K562 (cell line): ENCODE measurements around the gene NAGS. TPM values are rescaled to one million over a fixed set of nuclear protein-coding genes. Genes with fewer than 3 reads are reported as not detected.

ENCODE experiments used
- ATAC-seq: fragments of 200-7000 bp; cut with Tn5 transposase; 3 replicates; pipeline ENCODE4 v1.9.1; 2020; ENCODE audit warnings: moderate library complexity
- BruUV-seq: library from RNA; stranded (reverse); fragments of 400-500 nt; replicated peaks from 2 replicates; lab custom pipeline; 2021; lab: Mats Ljungman, UMichigan
- CTCF ChIA-PET: fragments of 300-600 bp; formaldehyde crosslinking; extraction: SDS; loops from one replicate; lab custom pipeline; 2021; ENCODE audit warnings: low intra/inter-chr PET ratio; lab: Yijun Ruan, JAX
- POLR2A ChIA-PET: fragments of 300-600, 350-650 bp; sonication (Branson Sonifier 250); formaldehyde crosslinking; extraction: SDS; loops from one replicate; lab custom pipeline; 2021; ENCODE audit warnings: antibody characterized with exemption, inconsistent platforms; lab: Yijun Ruan, JAX
- DNase-seq, 4 experiments: peaks; one replicate each; pipeline versions ENCODE4 v3.0.0 to v3.0.0-alpha.2; 2011 to 2018; ENCODE audit warnings: low spot score in 3 of 4, mixed read lengths in 3 of 4; ENCODE audit errors: extremely low read depth in 1 of 4
- FAIRE-seq: peaks from 2 replicates; lab custom pipeline; 2011; peaks lifted over from hg19 to GRCh38; lab: Jason Lieb, UNC
- H2AFZ ChIP-seq: 2 replicates; pipeline ENCODE4 v1.6.0; 2011; ENCODE audit warnings: low read depth, low read length, control low read depth, inconsistent platforms
- H3K27ac ChIP-seq: fragments of 200-600 bp; 3 replicates; pipeline ENCODE4 v1.8.0; 2011; ENCODE audit warnings: low read depth, mild to moderate bottlenecking, control low read depth, inconsistent platforms, low read length, moderate library complexity, mixed read lengths; ENCODE audit errors: extremely low read depth
- H3K27me3 ChIP-seq, 2 experiments: fragments of 300-600 bp in 1 of 2; 2 replicates in 1 of 2; 3 replicates in 1 of 2; pipeline versions ENCODE4 v1.6.0 to v1.8.0; 2011; ENCODE audit warnings: inconsistent platforms in 2 of 2, low read length in 2 of 2, mild to moderate bottlenecking in 1 of 2, mixed read lengths in 1 of 2, moderate library complexity in 1 of 2; ENCODE audit not compliant: control insufficient read depth in 2 of 2, insufficient read depth in 2 of 2
- H3K36me3 ChIP-seq: fragments of 300-600 bp; 3 replicates; pipeline ENCODE4 v1.8.0; 2011; ENCODE audit warnings: mild to moderate bottlenecking, low read length, inconsistent platforms; ENCODE audit not compliant: control insufficient read depth, insufficient read depth
- H3K4me1 ChIP-seq, 2 experiments: fragments of 200-600 bp in 1 of 2; replicated peaks in 1 of 2; 2 replicates in 1 of 2; 3 replicates in 1 of 2; pipeline versions ENCODE4 v1.5.1 to v1.8.0; 2011; ENCODE audit warnings: inconsistent platforms in 2 of 2, low read length in 2 of 2, mild to moderate bottlenecking in 1 of 2, mixed read lengths in 1 of 2, moderate library complexity in 1 of 2; ENCODE audit not compliant: control insufficient read depth in 2 of 2, insufficient read depth in 2 of 2
- H3K4me2 ChIP-seq: 2 replicates; pipeline ENCODE4 v1.6.1; 2011; ENCODE audit warnings: low read length, control low read depth, inconsistent platforms, mixed read lengths; ENCODE audit not compliant: insufficient read depth
- H3K4me3 ChIP-seq: fragments of 200-600 bp; sonication (generic), shearing (Covaris generic); 2 replicates; pipeline ENCODE4 v1.5.1; 2016; ENCODE audit warnings: control low read depth, inconsistent platforms
- H3K79me2 ChIP-seq: fragments of 200-600 bp; 3 replicates; pipeline ENCODE4 v1.8.0; 2011; ENCODE audit warnings: low read length, inconsistent platforms; ENCODE audit not compliant: control insufficient read depth, insufficient read depth
- H3K9ac ChIP-seq, 2 experiments: 2 replicates each; pipeline versions ENCODE4 v1.6.0 to v1.6.1; 2011; ENCODE audit warnings: low read depth in 2 of 2, low read length in 2 of 2, control low read depth in 1 of 2, inconsistent platforms in 1 of 2, mild to moderate bottlenecking in 1 of 2, mixed read lengths in 1 of 2; ENCODE audit not compliant: insufficient read depth in 1 of 2
- H3K9me1 ChIP-seq: one replicate; pipeline ENCODE4 v1.6.0; 2011; ENCODE audit warnings: inconsistent platforms, mild to moderate bottlenecking, low read length, moderate library complexity; ENCODE audit not compliant: control insufficient read depth, insufficient read depth
- H3K9me3 ChIP-seq: replicated peaks from 2 replicates; pipeline ENCODE4 v1.5.1; 2011; ENCODE audit warnings: low read depth, low read length, inconsistent platforms; ENCODE audit not compliant: control insufficient read depth, insufficient read depth
- H4K20me1 ChIP-seq: replicated peaks from 2 replicates; pipeline ENCODE4 v1.6.1; 2011; ENCODE audit warnings: low read length, inconsistent platforms, mixed read lengths; ENCODE audit not compliant: control insufficient read depth, insufficient read depth
- FOSL1 ChIP-seq: fragments of 200-800 bp; sonication (Bioruptor generic); conservative IDR thresholded peaks from 2 replicates; pipeline ENCODE4 v1.6.1; 2016; ENCODE audit warnings: missing genetic modification characterization, missing compliant biosample characterization
- HMG20B ChIP-seq: fragments of 250-450 bp; sonication (Bioruptor Pico); IDR thresholded peaks from 2 replicates; pipeline ENCODE4 v1.5.0; 2021; ENCODE audit warnings: mild to moderate bottlenecking
- L3MBTL2 ChIP-seq: fragments of 450-650 bp; IDR thresholded peaks from 2 replicates; pipeline ENCODE4 v1.6.1; 2016; ENCODE audit warnings: mild to moderate bottlenecking, moderate library complexity
- MEIS2 ChIP-seq: fragments of 450-650 bp; IDR thresholded peaks from 2 replicates; pipeline ENCODE4 v1.6.1; 2014; ENCODE audit warnings: mild to moderate bottlenecking; ENCODE audit not compliant: partially characterized antibody
- MYNN ChIP-seq, 2 experiments: sonication (generic); formaldehyde crosslinking in 1 of 2; IDR thresholded peaks; 2 replicates each; pipeline versions ENCODE4 v1.5.0 to v1.6.1; 2016 to 2020; ENCODE audit warnings: antibody characterized with exemption in 1 of 2, missing genetic modification reagents in 1 of 2
- NR2F6 ChIP-seq: fragments of 450-650 bp; formaldehyde crosslinking; IDR thresholded peaks from 2 replicates; pipeline ENCODE4 v1.4.0; 2020; ENCODE audit warnings: mild to moderate bottlenecking
- NRF1 ChIP-seq, 2 experiments: fragments of 450-650 bp; IDR thresholded peaks in 1 of 2; conservative IDR thresholded peaks in 1 of 2; 2 replicates each; pipeline ENCODE4 v1.6.1; 2014; ENCODE audit warnings: mild to moderate bottlenecking in 2 of 2
- PTBP1 ChIP-seq: fragments of 200-400 bp; formaldehyde crosslinking; IDR thresholded peaks from 2 replicates; pipeline ENCODE4 v1.6.1; 2017; ENCODE audit warnings: low read depth, low read length
- U2AF1 ChIP-seq: fragments of 200-400 bp; formaldehyde crosslinking; optimal IDR thresholded peaks from 2 replicates; pipeline ENCODE3; 2017; ENCODE audit warnings: mild to moderate bottlenecking, low read depth, low read length, moderate library complexity
- ZNF146 ChIP-seq: IDR thresholded peaks from one replicate; pipeline ENCODE4 v1.6.1; 2018; ENCODE audit warnings: missing compliant biosample characterization; ENCODE audit not compliant: unreplicated experiment
- WGBS: fragments of 100-300 bp; shearing (Covaris generic); methylation state at CpG from one replicate; pipeline ENCODE4 v1.1.6; 2016; ENCODE audit warnings: low coverage, mixed read lengths; ENCODE audit not compliant: insufficient coverage; ENCODE audit errors: missing lambda C conversion rate; 5-methylcytosine and 5-hydroxymethylcytosine counted together
- in situ Hi-C: fragments of 300-500 bp; cut with MboI; formaldehyde crosslinking; loops from 4 replicates; pipeline ENCODE4 v1.15.0; 2018; ENCODE audit warnings: inconsistent platforms, mixed read lengths
- intact Hi-C: fragments of 100-400 bp; cut with micrococcal nuclease; formaldehyde crosslinking; loops from 2 replicates; pipeline ENCODE4 v1.14.2; 2022
- polyA plus RNA-seq, 8 experiments: library from polyadenylated mRNA; depleted of rRNA in 4 of 8; stranded (reverse) in 5 of 8; unstranded in 3 of 8; fragments of >200 nt; fragmentation: Nextera tagmentation in 2 of 8; fragmentation: Illumina TruSeq in 1 of 8; extraction: Ambion mirVana in 2 of 8; extraction: Trizol in 1 of 8; gene quantifications; 2 replicates each; pipeline versions ENCODE4 v1.2.1 to v1.2.3, GENCODE V29; 2011 to 2014; ENCODE audit warnings: inconsistent platforms in 1 of 8, missing spikeins in 1 of 8
- total RNA-seq, 7 experiments: library from RNA; depleted of rRNA in 6 of 7; stranded (reverse); fragments of >200 nt in 6 of 7; fragmentation: Illumina TruSeq in 2 of 7; extraction: Trizol in 2 of 7; gene quantifications; 2 replicates each; pipeline versions ENCODE4 v1.2.1 to v1.2.3, GENCODE V29; 2011 to 2021; ENCODE audit warnings: low replicate concordance in 1 of 7
- TF ChIP-seq, protein P1 (sequence below): sonication (generic); formaldehyde crosslinking; IDR thresholded peaks from 2 replicates; pipeline ENCODE4 v1.9.0; 2022; ENCODE audit warnings: mild to moderate bottlenecking, missing genetic modification reagents
- TF ChIP-seq, protein P2 (sequence below): fragments of 450-650 bp; conservative IDR thresholded peaks from 2 replicates; pipeline ENCODE4 v1.6.1; 2016; ENCODE audit warnings: missing genetic modification characterization, low read depth, mild to moderate bottlenecking, control low read depth, missing compliant biosample characterization
- TF ChIP-seq, protein P3 (sequence below): sonication (generic); formaldehyde crosslinking; IDR thresholded peaks from 2 replicates; pipeline ENCODE4 v1.8.0; 2022; ENCODE audit warnings: mild to moderate bottlenecking, missing genetic modification reagents
- TF ChIP-seq, protein P4 (sequence below): IDR thresholded peaks from 2 replicates; pipeline ENCODE4 v1.6.1; 2014; ENCODE audit warnings: antibody characterized with exemption

Gene NAGS
- total and polyA plus RNA-seq, 9 of the 15 experiments (the other 6 are each of a cell fraction or from before 2014, with no cell fraction given): not detected

DNA sequence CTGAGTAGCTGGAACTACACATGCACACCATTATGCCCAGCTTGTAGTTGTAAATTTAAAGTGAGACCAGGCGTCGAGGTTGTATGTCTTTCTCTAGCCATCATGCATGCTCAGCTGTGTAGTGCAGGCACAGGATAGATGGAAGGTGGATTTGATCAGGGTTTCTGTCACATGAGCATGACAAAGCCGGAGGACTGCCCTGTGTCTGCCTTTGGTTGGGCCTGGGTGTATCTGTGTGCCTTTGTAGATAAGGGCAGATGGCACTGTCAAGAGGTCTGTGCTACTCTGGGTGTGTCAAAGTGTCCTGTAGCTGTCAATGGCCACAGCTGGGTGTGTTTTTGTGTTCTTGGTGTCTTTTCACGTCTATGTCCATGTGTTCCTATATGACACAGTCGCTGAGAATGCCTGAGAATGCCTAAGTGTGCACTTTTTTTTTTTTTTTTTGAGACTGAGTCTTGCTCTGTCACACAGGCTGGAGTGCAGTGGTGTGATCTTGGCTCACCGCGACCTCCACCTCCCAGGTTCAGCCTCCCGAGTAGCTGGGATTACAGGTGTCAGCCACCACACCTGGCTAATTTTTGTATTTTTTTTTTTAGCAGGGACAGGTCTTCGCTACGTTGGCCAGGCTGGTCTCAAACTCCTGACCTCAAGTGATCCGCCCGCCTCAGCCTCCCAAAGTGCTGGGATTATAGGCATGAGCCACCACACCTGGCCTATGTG, 4.1 kb upstream of the NAGS start:
- peak; percentile 60 for ATAC-seq
- BruUV-seq: no TSS peak
- Histone ChIP-seq H3K4me3 (no peak overlapping the region), H3K27ac (no peak overlapping the region), H3K9ac (peak overlapping the region in 1 of 2 experiments; percentile 1; a peak in 1 of 4 replicates), H3K36me3 (no peaks in the 10 kb centered on the region), H2AFZ (no peak overlapping the region), H3K4me2 (peak overlapping the region; percentile 3; the same call in 1 of the 2 replicates), H3K27me3 (no peaks in the 10 kb centered on the region; a peak in 1 of 5 replicates), H4K20me1 (no peaks in the 10 kb centered on the region), H3K9me1 (no peaks in the 10 kb centered on the region), H3K9me3 (no peaks in the 10 kb centered on the region), H3K4me1 (peaks cover 5 to 13% of the 10 kb centered on the region in 2 experiments; a peak in 3 of 5 replicates), H3K79me2 (no peaks in the 10 kb centered on the region)
- FAIRE-seq: no peak
- 48% methylated on average over 12 of the region's 12 CpGs for WGBS
- ChIA-PET CTCF (no interaction called here), POLR2A (interaction anchor here (0.6 to 1.2 kb wide), 2 partner anchors 12 to 187 kb away, joined by 3 read pairs; partner anchors contain the start of gene TMUB2)
- peak in 2 of 4 experiments; percentile 37 to 52 for DNase-seq
- in situ Hi-C loops: no loop called here
- intact Hi-C loops: no loop called here
- TF ChIP-seq L3MBTL2 (peak; percentile 36; the same call in 1 of the 2 replicates), PTBP1 (no peak), FOSL1 (tag) (peak; percentile 52), HMG20B (CRISPR knock-in tag) (no peak), NRF1 (conservative IDR thresholded peaks at IDR 0.05 in 1 of 2, IDR thresholded peaks at IDR 0.05 in 1 of 2) (peak; percentile 25 to 44; a peak in 2 of 4 replicates), ZNF146 (CRISPR knock-in tag) (no peak), NR2F6 (CRISPR knock-in tag) (no peak), U2AF1 (no peak), MYNN (IDR thresholded peaks at IDR 0.05) (0 out of 2 replicates have a peak, but pooled peaks have one; percentile 66), MYNN (CRISPR knock-in tag; IDR thresholded peaks at IDR 0.05) (no peak), MEIS2 (peak; percentile 25)
- TF ChIP-seq, protein P1, sequence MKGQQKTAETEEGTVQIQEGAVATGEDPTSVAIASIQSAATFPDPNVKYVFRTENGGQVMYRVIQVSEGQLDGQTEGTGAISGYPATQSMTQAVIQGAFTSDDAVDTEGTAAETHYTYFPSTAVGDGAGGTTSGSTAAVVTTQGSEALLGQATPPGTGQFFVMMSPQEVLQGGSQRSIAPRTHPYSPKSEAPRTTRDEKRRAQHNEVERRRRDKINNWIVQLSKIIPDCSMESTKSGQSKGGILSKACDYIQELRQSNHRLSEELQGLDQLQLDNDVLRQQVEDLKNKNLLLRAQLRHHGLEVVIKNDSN (CRISPR knock-in tag): peak; percentile 38; the same call in 1 of the 2 replicates
- TF ChIP-seq, protein P2, sequence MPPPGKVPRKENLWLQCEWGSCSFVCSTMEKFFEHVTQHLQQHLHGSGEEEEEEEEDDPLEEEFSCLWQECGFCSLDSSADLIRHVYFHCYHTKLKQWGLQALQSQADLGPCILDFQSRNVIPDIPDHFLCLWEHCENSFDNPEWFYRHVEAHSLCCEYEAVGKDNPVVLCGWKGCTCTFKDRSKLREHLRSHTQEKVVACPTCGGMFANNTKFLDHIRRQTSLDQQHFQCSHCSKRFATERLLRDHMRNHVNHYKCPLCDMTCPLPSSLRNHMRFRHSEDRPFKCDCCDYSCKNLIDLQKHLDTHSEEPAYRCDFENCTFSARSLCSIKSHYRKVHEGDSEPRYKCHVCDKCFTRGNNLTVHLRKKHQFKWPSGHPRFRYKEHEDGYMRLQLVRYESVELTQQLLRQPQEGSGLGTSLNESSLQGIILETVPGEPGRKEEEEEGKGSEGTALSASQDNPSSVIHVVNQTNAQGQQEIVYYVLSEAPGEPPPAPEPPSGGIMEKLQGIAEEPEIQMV (tag): no peak
- TF ChIP-seq, protein P3, sequence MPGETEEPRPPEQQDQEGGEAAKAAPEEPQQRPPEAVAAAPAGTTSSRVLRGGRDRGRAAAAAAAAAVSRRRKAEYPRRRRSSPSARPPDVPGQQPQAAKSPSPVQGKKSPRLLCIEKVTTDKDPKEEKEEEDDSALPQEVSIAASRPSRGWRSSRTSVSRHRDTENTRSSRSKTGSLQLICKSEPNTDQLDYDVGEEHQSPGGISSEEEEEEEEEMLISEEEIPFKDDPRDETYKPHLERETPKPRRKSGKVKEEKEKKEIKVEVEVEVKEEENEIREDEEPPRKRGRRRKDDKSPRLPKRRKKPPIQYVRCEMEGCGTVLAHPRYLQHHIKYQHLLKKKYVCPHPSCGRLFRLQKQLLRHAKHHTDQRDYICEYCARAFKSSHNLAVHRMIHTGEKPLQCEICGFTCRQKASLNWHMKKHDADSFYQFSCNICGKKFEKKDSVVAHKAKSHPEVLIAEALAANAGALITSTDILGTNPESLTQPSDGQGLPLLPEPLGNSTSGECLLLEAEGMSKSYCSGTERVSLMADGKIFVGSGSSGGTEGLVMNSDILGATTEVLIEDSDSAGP (CRISPR knock-in tag): no peak
- TF ChIP-seq, protein P4, sequence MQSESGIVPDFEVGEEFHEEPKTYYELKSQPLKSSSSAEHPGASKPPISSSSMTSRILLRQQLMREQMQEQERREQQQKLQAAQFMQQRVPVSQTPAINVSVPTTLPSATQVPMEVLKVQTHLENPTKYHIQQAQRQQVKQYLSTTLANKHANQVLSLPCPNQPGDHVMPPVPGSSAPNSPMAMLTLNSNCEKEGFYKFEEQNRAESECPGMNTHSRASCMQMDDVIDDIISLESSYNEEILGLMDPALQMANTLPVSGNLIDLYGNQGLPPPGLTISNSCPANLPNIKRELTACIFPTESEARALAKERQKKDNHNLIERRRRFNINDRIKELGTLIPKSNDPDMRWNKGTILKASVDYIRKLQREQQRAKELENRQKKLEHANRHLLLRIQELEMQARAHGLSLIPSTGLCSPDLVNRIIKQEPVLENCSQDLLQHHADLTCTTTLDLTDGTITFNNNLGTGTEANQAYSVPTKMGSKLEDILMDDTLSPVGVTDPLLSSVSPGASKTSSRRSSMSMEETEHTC: peak; percentile 30; the same call in 1 of the 2 replicates
